Midbrain (tissue), 1 donor: ENCODE results near the gene CHST8.

Source experiments
- DNase-seq: peaks from one replicate; lab custom pipeline; 2025; lab: John Stamatoyannopoulos, UW

Gene CHST8

GRCh38 chr19:33769208-33769607 lies 147.5 kb downstream of the CHST8 start:
- no peak for DNase-seq

- DNase-seq: no peak
Observed at GRCh38 chr19:33770107-33770506, 148.4 kb downstream of the CHST8 start.

- DNase-seq: peak; percentile 66
Observed at GRCh38 chr19:33771384-33772101, 149.8 kb downstream of the CHST8 start.

GRCh38 chr19:33772102-33772857 lies 150.5 kb downstream of the CHST8 start:
- DNase-seq: no peak

- DNase-seq: no peak
Observed at GRCh38 chr19:33772858-33773180, 151.1 kb downstream of the CHST8 start.

- DNase-seq: no peak
Observed at GRCh38 chr19:33773704-33774624, 152.2 kb downstream of the CHST8 start.

GRCh38 chr19:33774751-33775150 lies 153.0 kb downstream of the CHST8 start:
- no peak for DNase-seq

GRCh38 chr19:33775731-33776487 lies 154.2 kb downstream of the CHST8 start:
- no peak for DNase-seq

- DNase-seq: no peak
Observed at GRCh38 chr19:33777351-33777750, 155.6 kb downstream of the CHST8 start.

- DNase-seq: no peak
Observed at GRCh38 chr19:33777753-33778088, 156.0 kb downstream of the CHST8 start.

GRCh38 chr19:33778089-33778791 lies 156.5 kb downstream of the CHST8 start:
- peak; percentile 86 for DNase-seq

- DNase-seq: no peak
Observed at GRCh38 chr19:33779849-33780248, 158.1 kb downstream of the CHST8 start.

- DNase-seq: no peak
Observed at GRCh38 chr19:33780251-33780650, 158.5 kb downstream of the CHST8 start.

- DNase-seq: no peak
Observed at GRCh38 chr19:33780746-33781145, 159.0 kb downstream of the CHST8 start.

- DNase-seq: no peak
Observed at GRCh38 chr19:33781415-33781935, 159.7 kb downstream of the CHST8 start.

GRCh38 chr19:33781996-33782395 lies 160.2 kb downstream of the CHST8 start:
- DNase-seq: no peak

GRCh38 chr19:33784432-33784831 lies 162.7 kb downstream of the CHST8 start:
- no peak for DNase-seq

- DNase-seq: no peak
Observed at GRCh38 chr19:33785795-33786194, 164.0 kb downstream of the CHST8 start.

GRCh38 chr19:33788676-33789075 lies 166.9 kb downstream of the CHST8 start:
- DNase-seq: no peak

- no peak for DNase-seq
Observed at GRCh38 chr19:33789344-33789743, 167.6 kb downstream of the CHST8 start.
